Measurements from ENCODE around the gene NDST3. TPM values are rescaled to one million over a fixed set of nuclear protein-coding genes. Genes with fewer than 3 reads are reported as not detected.

NDST3 gene
- total and polyA plus RNA-seq, 8 donors = 0.13 to 1.5 (median 0.37) TPM; not detected in 3

DNA sequence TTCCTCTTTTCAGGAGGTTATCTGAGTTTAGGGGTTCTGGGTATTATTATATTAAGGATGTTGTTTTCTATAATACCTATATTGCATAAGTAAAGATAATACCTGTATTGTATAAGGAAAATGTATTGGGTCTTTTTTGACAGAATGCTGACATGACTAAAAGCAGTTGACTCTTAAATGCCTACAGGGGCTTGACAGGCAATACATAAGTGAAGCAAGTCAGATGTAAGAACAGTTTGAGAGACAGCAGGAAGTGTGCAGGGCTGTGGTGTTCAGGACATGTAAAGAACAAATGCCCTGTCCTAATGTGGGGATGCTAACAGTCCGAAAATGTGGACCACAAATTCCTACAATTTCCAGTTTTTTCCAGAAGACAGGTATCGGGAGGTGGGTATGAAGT lies 30.2 kb upstream of the NDST3 start:
- WGBS, 5 donors = 85 to 93% (median 90%) methylated on average over 2 of the region's 2 CpGs
- no peak overlapping the region for H3K4me3 ChIP-seq

DNA sequence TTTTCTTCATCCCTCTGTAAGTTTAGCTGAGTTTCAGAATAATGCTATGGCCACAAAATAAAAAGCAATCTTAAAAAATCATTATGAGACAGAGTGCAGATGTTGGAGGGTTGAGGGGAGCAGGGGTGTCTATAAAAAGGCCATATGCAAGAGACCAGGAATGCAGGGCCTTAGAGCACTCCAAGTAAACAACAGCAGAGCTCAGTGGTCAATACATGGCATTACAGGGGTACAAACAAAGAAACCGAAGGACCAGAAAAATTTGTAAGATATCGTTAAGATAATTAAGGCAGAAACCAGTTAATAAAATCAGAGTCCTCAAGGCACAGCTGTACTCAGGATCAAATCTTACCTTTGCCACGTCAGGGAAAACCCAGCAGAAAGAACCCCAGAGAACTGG lies 28.4 kb upstream of the NDST3 start:
- Histone ChIP-seq H3K9me3 (no peaks in the 10 kb centered on the region), H3K27ac (no peak overlapping the region), H3K4me1 (no peaks in the 10 kb centered on the region), H3K4me3 (no peak overlapping the region), H3K36me3 (no peaks in the 10 kb centered on the region), H3K27me3 (no peaks in the 10 kb centered on the region)
- DNase-seq = no peak
- 74 to 86% (median 82%) methylated on average over 3 of the region's 3 CpGs for WGBS, 5 donors
- intact Hi-C loops (cut with DNase I; ENCODE audit: low total_unique reads) = no loop called here
- no peak for TF ChIP-seq POLR2A (IDR thresholded peaks at IDR 0.05)

More for the DNA sequence above, 30.2 kb upstream of the NDST3 start:
- Histone ChIP-seq H3K9me3 (no peaks in the 10 kb centered on the region), H3K36me3 (no peaks in the 10 kb centered on the region), H3K27me3 (no peaks in the 10 kb centered on the region), H3K4me1 (no peaks in the 10 kb centered on the region), H3K27ac (no peak overlapping the region)
- DNase-seq = no peak
- no peak for TF ChIP-seq POLR2A (IDR thresholded peaks at IDR 0.05)
- intact Hi-C loops (cut with DNase I; ENCODE audit: low total_unique reads) = no loop called here

DNA sequence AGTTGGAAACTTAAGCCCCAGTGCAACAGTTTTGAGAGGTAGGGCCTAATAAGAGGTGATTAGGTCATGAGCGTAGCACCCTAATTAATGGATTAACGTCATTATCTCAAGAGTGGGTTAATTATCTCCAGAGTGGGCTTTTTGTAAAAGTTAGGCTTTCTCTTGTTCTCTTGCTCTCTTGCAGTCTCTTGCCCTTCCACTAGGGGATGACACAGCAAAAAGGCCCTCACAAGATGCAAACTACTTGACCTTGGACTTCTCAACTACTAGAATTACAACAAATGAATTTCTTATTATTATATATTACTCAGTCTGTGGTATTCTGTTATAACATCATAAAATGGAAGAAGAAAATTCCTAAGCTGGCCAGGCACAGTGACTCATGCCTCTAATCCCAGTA lies 22.1 kb upstream of the NDST3 start:
- no peaks in the 10 kb centered on the region for H3K27me3 ChIP-seq
- 65 to 80% (median 77%) methylated on average over 2 of the region's 2 CpGs for WGBS, 5 donors
- no peak for DNase-seq
- H3K9me3 ChIP-seq = no peaks in the 10 kb centered on the region
- no peak overlapping the region for H3K4me3 ChIP-seq
- no peak overlapping the region for H3K27ac ChIP-seq
- intact Hi-C loops (cut with DNase I; ENCODE audit: low total_unique reads) = no loop called here
- no peaks in the 10 kb centered on the region for H3K36me3 ChIP-seq
- no peaks in the 10 kb centered on the region for H3K4me1 ChIP-seq
- TF ChIP-seq, protein P1, sequence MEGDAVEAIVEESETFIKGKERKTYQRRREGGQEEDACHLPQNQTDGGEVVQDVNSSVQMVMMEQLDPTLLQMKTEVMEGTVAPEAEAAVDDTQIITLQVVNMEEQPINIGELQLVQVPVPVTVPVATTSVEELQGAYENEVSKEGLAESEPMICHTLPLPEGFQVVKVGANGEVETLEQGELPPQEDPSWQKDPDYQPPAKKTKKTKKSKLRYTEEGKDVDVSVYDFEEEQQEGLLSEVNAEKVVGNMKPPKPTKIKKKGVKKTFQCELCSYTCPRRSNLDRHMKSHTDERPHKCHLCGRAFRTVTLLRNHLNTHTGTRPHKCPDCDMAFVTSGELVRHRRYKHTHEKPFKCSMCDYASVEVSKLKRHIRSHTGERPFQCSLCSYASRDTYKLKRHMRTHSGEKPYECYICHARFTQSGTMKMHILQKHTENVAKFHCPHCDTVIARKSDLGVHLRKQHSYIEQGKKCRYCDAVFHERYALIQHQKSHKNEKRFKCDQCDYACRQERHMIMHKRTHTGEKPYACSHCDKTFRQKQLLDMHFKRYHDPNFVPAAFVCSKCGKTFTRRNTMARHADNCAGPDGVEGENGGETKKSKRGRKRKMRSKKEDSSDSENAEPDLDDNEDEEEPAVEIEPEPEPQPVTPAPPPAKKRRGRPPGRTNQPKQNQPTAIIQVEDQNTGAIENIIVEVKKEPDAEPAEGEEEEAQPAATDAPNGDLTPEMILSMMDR (IDR thresholded peaks at IDR 0.05) = no peak
- TF ChIP-seq EP300 (IDR thresholded peaks at IDR 0.05) (no peak), POLR2AphosphoS5 (IDR thresholded peaks at IDR 0.05) (no peak), POLR2A (IDR thresholded peaks at IDR 0.05) (no peak)

DNA sequence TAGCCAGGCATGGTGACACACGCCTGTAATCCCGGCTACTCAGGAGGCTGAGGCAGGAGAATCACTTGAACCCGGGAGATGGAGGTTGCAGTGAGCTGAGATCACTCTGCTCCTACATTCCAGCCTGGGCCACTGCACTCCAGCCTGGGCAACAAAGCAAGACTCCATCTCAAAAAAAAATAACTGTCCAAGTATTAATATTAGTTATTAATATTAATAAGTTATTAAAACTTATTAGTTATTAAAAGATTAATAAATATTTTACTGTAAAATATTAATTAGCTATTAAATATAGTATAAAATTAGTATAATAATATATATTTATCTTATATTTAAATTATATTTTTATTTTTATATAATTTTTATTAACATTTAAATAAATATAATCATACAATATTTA lies 19.5 kb upstream of the NDST3 start:
- intact Hi-C loops (cut with DNase I; ENCODE audit: low total_unique reads) = no loop called here
- H3K27ac ChIP-seq = no peak overlapping the region
- no peaks in the 10 kb centered on the region for H3K36me3 ChIP-seq
- 87 to 97% (median 95%) methylated on average over 3 of the region's 3 CpGs for WGBS, 5 donors
- H3K4me1 ChIP-seq = no peaks in the 10 kb centered on the region
- DNase-seq = no peak
- H3K9me3 ChIP-seq = no peaks in the 10 kb centered on the region
- no peak overlapping the region for H3K4me3 ChIP-seq
- no peaks in the 10 kb centered on the region for H3K27me3 ChIP-seq
- TF ChIP-seq, protein P1 (IDR thresholded peaks at IDR 0.05) = no peak
- TF ChIP-seq EP300 (IDR thresholded peaks at IDR 0.05) = no peak

DNA sequence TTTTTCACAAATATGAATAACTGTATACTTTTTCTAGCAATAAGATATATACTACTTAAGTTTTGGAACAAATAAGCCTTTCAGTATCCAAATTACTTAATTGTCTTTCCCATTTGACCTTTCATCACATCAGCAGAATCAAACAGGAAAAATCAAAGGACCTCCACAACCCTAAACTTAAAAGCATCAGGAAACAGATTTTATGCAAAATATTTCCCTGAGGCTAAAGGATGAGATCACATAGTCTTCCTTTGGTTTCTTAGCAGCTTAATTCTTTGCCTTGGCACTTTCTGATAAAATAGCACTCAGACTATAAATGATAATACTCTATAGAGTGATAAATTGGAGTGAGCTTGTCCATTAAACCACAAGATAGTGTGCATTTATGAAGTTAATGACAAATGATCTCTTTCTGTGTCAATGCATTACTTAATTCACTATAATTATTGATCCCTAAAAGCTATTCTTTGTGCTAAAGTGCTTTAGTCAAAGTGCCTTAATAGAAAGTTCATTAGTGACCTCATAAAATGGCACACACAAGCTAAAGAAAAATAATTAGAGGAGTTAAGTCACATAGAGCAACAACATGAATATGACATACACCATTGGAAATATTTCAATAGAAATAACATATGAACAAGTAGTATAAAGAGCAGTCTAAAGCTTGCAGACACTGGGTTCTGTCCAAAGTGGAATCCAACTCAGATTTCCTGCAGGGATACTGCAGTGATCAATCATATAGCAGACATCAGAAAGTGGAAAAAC lies 15.7 kb upstream of the NDST3 start:
- Histone ChIP-seq H3K4me1 (no peaks in the 10 kb centered on the region), H3K9me3 (no peaks in the 10 kb centered on the region), H3K36me3 (no peaks in the 10 kb centered on the region), H3K27me3 (no peaks in the 10 kb centered on the region), H3K4me3 (no peak overlapping the region), H3K27ac (no peak overlapping the region)
- intact Hi-C loops (cut with DNase I; ENCODE audit: low total_unique reads) = no loop called here
- DNase-seq = no peak
- TF ChIP-seq EP300 (IDR thresholded peaks at IDR 0.05) = no peak
- TF ChIP-seq POLR2A (IDR thresholded peaks at IDR 0.05) = no peak
- TF ChIP-seq, protein P1 (IDR thresholded peaks at IDR 0.05) = no peak
- TF ChIP-seq POLR2AphosphoS5 (IDR thresholded peaks at IDR 0.05) = no peak
